HEK293 (cell line): ENCODE results near the gene ZNF783.

Experiments used
- CTCF ChIA-PET: fragments of 350-600 bp; formaldehyde crosslinking; extraction: SDS; loops from one replicate; lab custom pipeline; 2021; ENCODE audit warnings: antibody characterized with exemption; lab: Yijun Ruan, JAX
- POLR2A ChIA-PET: fragments of 300-600 bp; formaldehyde crosslinking; extraction: SDS; loops from one replicate; lab custom pipeline; 2020; ENCODE audit warnings: antibody characterized with exemption, inconsistent platforms; lab: Yijun Ruan, JAX
- H3K27ac ChIP-seq: fragments of 200-500 bp; sonication (Bioruptor generic); 2 replicates; pipeline ENCODE4 v1.5.1; 2014; ENCODE audit warnings: low read depth, low read length, control low read depth, inconsistent platforms; ENCODE audit errors: extremely low read depth
- H3K36me3 ChIP-seq, 2 experiments: fragments of 200-500 bp in 1 of 2; sonication (Bioruptor generic) in 1 of 2; 1 replicate in 1 of 2; 2 replicates in 1 of 2; pipeline ENCODE4 v1.5.1; 2014 to 2017; ENCODE audit warnings: inconsistent platforms in 2 of 2, low read length in 2 of 2; ENCODE audit not compliant: control insufficient read depth in 2 of 2, insufficient read depth in 1 of 2
- H3K4me1 ChIP-seq: fragments of 200-500 bp; sonication (Bioruptor generic); 2 replicates; pipeline ENCODE4 v1.5.1; 2014; ENCODE audit warnings: mild to moderate bottlenecking, low read length, inconsistent platforms; ENCODE audit not compliant: control insufficient read depth, insufficient read depth
- H3K4me3 ChIP-seq: 2 replicates; pipeline ENCODE4 v1.5.1; 2011; ENCODE audit warnings: low read depth, mild to moderate bottlenecking, control low read depth, low read length, moderate library complexity
- H3K9me3 ChIP-seq: fragments of 200-500 bp; sonication (Bioruptor generic); 2 replicates; pipeline ENCODE4 v1.5.1; 2014; ENCODE audit warnings: low read depth, low read length, inconsistent platforms; ENCODE audit not compliant: control insufficient read depth, insufficient read depth
- KLF1 ChIP-seq: fragments of 450-650 bp; formaldehyde crosslinking; IDR thresholded peaks from 2 replicates; pipeline ENCODE4 v1.5.1; 2016; ENCODE audit warnings: missing biosample characterization, missing genetic modification characterization
- KLF9 ChIP-seq: fragments of 450-650 bp; formaldehyde crosslinking; IDR thresholded peaks from 2 replicates; pipeline ENCODE4 v1.5.1; 2016; ENCODE audit warnings: missing biosample characterization, missing genetic modification characterization, low read depth
- OSR2 ChIP-seq: fragments of 450-650 bp; formaldehyde crosslinking; IDR thresholded peaks from 2 replicates; pipeline ENCODE4 v1.5.1; 2016; ENCODE audit warnings: missing biosample characterization, missing genetic modification characterization
- TCF7L2 ChIP-seq: IDR thresholded peaks from 2 replicates; pipeline ENCODE4 v1.6.1; 2011; ENCODE audit warnings: low read depth, mild to moderate bottlenecking, inconsistent platforms, low read length, moderate library complexity, borderline replicate concordance
- TRIM28 ChIP-seq: IDR thresholded peaks from 2 replicates; pipeline ENCODE4 v1.6.1; 2011; ENCODE audit warnings: low read length, control low read depth, borderline replicate concordance
- ZBTB10 ChIP-seq: fragments of 450-650 bp; formaldehyde crosslinking; IDR thresholded peaks from 2 replicates; pipeline ENCODE4 v1.5.1; 2016; ENCODE audit warnings: missing biosample characterization, missing genetic modification characterization
- ZBTB48 ChIP-seq: fragments of 450-650 bp; formaldehyde crosslinking; IDR thresholded peaks from 2 replicates; pipeline ENCODE4 v1.5.1; 2016; ENCODE audit warnings: missing biosample characterization, missing genetic modification characterization
- ZNF155 ChIP-seq: fragments of 450-650 bp; formaldehyde crosslinking; IDR thresholded peaks from 2 replicates; pipeline ENCODE4 v1.5.1; 2016; ENCODE audit warnings: missing biosample characterization, missing genetic modification characterization
- ZNF157 ChIP-seq: fragments of 450-650 bp; formaldehyde crosslinking; IDR thresholded peaks from 2 replicates; pipeline ENCODE4 v1.5.1; 2016; ENCODE audit warnings: missing biosample characterization, missing genetic modification characterization
- ZNF223 ChIP-seq: fragments of 450-650 bp; formaldehyde crosslinking; IDR thresholded peaks from 2 replicates; pipeline ENCODE4 v1.5.1; 2016; ENCODE audit warnings: missing biosample characterization, missing genetic modification characterization
- ZNF239 ChIP-seq: fragments of 450-650 bp; formaldehyde crosslinking; IDR thresholded peaks from 2 replicates; pipeline ENCODE4 v1.5.1; 2016; ENCODE audit warnings: missing biosample characterization, missing genetic modification characterization
- ZNF311 ChIP-seq: fragments of 450-650 bp; formaldehyde crosslinking; IDR thresholded peaks from 2 replicates; pipeline ENCODE4 v1.5.1; 2017; ENCODE audit warnings: missing biosample characterization, missing genetic modification characterization, borderline replicate concordance
- ZNF362 ChIP-seq: fragments of 450-650 bp; formaldehyde crosslinking; IDR thresholded peaks from 2 replicates; pipeline ENCODE4 v1.5.1; 2016; ENCODE audit warnings: missing biosample characterization, missing genetic modification characterization
- ZNF555 ChIP-seq: fragments of 450-650 bp; formaldehyde crosslinking; conservative IDR thresholded peaks from 2 replicates; pipeline ENCODE4 v1.5.1; 2017; ENCODE audit warnings: missing biosample characterization, mild to moderate bottlenecking, missing genetic modification characterization, inconsistent platforms
- ZNF560 ChIP-seq: fragments of 450-650 bp; formaldehyde crosslinking; IDR thresholded peaks from 2 replicates; pipeline ENCODE4 v1.5.1; 2017; ENCODE audit warnings: missing biosample characterization, missing genetic modification characterization, borderline replicate concordance
- ZNF629 ChIP-seq: fragments of 450-650 bp; formaldehyde crosslinking; IDR thresholded peaks from 2 replicates; pipeline ENCODE4 v1.5.1; 2017; ENCODE audit warnings: missing biosample characterization, missing genetic modification characterization
- ZNF639 ChIP-seq: fragments of 450-650 bp; formaldehyde crosslinking; IDR thresholded peaks from 2 replicates; pipeline ENCODE4 v1.5.1; 2016; ENCODE audit warnings: missing biosample characterization, missing genetic modification characterization
- ZNF654 ChIP-seq: fragments of 450-650 bp; formaldehyde crosslinking; IDR thresholded peaks from 2 replicates; pipeline ENCODE4 v1.5.1; 2016; ENCODE audit warnings: low read depth, missing biosample characterization, missing genetic modification characterization
- ZNF664 ChIP-seq: fragments of 450-650 bp; formaldehyde crosslinking; IDR thresholded peaks from 2 replicates; pipeline ENCODE4 v1.5.1; 2016; ENCODE audit warnings: missing biosample characterization, missing genetic modification characterization
- ZNF747 ChIP-seq: fragments of 450-650 bp; formaldehyde crosslinking; IDR thresholded peaks from 2 replicates; pipeline ENCODE4 v1.5.1; 2016; ENCODE audit warnings: missing biosample characterization, missing genetic modification characterization
- ZNF792 ChIP-seq: fragments of 450-650 bp; formaldehyde crosslinking; IDR thresholded peaks from 2 replicates; pipeline ENCODE4 v1.5.1; 2016; ENCODE audit warnings: missing biosample characterization, missing genetic modification characterization
- ZNF830 ChIP-seq: fragments of 450-650 bp; IDR thresholded peaks from 2 replicates; pipeline ENCODE4 v1.5.0; 2018; ENCODE audit warnings: missing biosample characterization, missing genetic modification characterization, low read depth, mild to moderate bottlenecking, moderate library complexity
- ZSCAN18 ChIP-seq: fragments of 450-650 bp; formaldehyde crosslinking; IDR thresholded peaks from 2 replicates; pipeline ENCODE4 v1.5.1; 2016; ENCODE audit warnings: missing biosample characterization, missing genetic modification characterization
- TF ChIP-seq, protein P1 (sequence below): fragments of 450-650 bp; formaldehyde crosslinking; IDR thresholded peaks from 2 replicates; pipeline ENCODE4 v1.5.1; 2016; ENCODE audit warnings: missing biosample characterization, missing genetic modification characterization

ZNF783 gene

GRCh38 chr7:149280661-149281507, 18.9 kb downstream of the ZNF783 start:
- Histone ChIP-seq H3K4me3 (no peak overlapping the region), H3K9me3 (no peaks in the 10 kb centered on the region), H3K4me1 (no peaks in the 10 kb centered on the region), H3K36me3 (peaks cover 9 to 42% of the 10 kb centered on the region in 2 experiments; a peak in 2 of 3 replicates), H3K27ac (no peak overlapping the region)
- ChIA-PET POLR2A (interaction anchor here (1.1 kb wide), 1 partner anchor 11 kb away, joined by 3 read pairs; no protein-coding TSS in a partner anchor), CTCF (no interaction called here)
- TF ChIP-seq TCF7L2: no peak
- TF ChIP-seq ZNF155 (tag by site-specific recombination): no peak
- no peak for TF ChIP-seq ZNF239 (tag by site-specific recombination)
- TF ChIP-seq ZNF157 (tag by site-specific recombination): no peak
- no peak for TF ChIP-seq ZBTB48 (tag by site-specific recombination)
- no peak for TF ChIP-seq ZNF747 (tag by site-specific recombination)
- no peak for TF ChIP-seq ZNF830 (tag by site-specific recombination)
- no peak for TF ChIP-seq ZNF664 (tag by site-specific recombination)
- TF ChIP-seq, all 188 proteins: peak for 0

DNA sequence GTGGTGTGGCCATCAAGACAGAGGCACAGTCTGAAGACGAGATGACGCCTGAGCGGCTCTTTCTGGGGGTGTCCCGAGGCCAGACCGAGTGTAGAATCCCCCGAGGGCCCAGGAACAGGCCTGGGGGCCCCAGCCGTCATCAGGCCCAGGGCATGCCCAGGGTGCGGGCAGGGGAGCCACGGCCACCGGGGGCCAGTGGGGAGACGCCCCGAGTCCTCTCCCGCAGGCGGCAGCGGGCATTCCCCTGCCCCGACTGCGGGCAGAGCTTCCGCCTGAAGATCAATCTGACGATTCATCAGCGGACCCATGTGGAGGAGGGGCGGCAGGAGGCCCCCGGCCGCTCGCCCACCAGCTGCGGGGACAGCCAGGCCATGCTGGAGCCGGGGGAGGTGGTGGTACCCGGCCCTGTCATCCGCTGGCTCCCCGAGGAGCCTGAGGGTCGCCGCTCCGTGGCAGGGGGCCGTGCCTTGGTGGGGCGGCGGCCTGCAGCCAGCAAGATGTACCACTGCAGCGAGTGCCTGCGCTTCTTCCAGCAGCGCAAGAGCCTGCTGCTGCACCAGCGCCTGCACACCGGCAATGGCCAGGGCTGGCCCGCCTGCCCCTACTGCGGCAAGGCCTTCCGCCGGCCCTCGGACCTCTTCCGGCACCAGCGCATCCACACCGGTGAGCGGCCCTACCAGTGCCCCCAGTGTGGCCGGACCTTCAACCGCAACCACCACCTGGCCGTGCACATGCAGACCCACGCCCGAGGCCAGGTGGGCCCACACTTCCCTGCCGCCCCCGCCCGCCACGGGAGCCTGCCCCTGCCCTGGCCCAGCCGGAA, 19.7 kb downstream of the ZNF783 start:
- CTCF ChIA-PET: no interaction called here
- Histone ChIP-seq H3K4me1 (no peaks in the 10 kb centered on the region), H3K27ac (no peak overlapping the region), H3K4me3 (no peak overlapping the region), H3K9me3 (no peaks in the 10 kb centered on the region)
- POLR2A ChIA-PET: interaction anchor here (1.1 kb wide), 1 partner anchor 11 kb away, joined by 3 read pairs; no protein-coding TSS in a partner anchor
- TF ChIP-seq ZNF155 (tag by site-specific recombination) (no peak), ZBTB10 (tag by site-specific recombination) (no peak), ZNF362 (no peak), ZNF639 (no peak), ZNF560 (tag by site-specific recombination) (no peak), TRIM28 (no peak), ZNF555 (tag by site-specific recombination) (no peak), OSR2 (tag by site-specific recombination) (no peak), ZNF223 (tag by site-specific recombination) (no peak), ZNF792 (tag by site-specific recombination) (no peak), ZNF654 (no peak), ZNF629 (tag by site-specific recombination) (no peak), KLF9 (tag by site-specific recombination) (no peak), ZNF311 (tag by site-specific recombination) (no peak), ZSCAN18 (tag by site-specific recombination) (no peak), KLF1 (tag by site-specific recombination) (no peak)
- TF ChIP-seq, protein P1, sequence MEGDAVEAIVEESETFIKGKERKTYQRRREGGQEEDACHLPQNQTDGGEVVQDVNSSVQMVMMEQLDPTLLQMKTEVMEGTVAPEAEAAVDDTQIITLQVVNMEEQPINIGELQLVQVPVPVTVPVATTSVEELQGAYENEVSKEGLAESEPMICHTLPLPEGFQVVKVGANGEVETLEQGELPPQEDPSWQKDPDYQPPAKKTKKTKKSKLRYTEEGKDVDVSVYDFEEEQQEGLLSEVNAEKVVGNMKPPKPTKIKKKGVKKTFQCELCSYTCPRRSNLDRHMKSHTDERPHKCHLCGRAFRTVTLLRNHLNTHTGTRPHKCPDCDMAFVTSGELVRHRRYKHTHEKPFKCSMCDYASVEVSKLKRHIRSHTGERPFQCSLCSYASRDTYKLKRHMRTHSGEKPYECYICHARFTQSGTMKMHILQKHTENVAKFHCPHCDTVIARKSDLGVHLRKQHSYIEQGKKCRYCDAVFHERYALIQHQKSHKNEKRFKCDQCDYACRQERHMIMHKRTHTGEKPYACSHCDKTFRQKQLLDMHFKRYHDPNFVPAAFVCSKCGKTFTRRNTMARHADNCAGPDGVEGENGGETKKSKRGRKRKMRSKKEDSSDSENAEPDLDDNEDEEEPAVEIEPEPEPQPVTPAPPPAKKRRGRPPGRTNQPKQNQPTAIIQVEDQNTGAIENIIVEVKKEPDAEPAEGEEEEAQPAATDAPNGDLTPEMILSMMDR (tag by site-specific recombination): no peak
- TF ChIP-seq, all 188 proteins: peak for 0
- peaks cover 5 to 37% of the 10 kb centered on the region in 2 experiments; a peak in 2 of 3 replicates for H3K36me3 ChIP-seq
